SK-N-SH (cell line): ENCODE results near the gene DACH1. TPM values are rescaled to one million over a fixed set of nuclear protein-coding genes. Genes with fewer than 3 reads are reported as not detected.

Experiments used
- CTCF ChIA-PET: fragments of 300-600, 350-600 bp; formaldehyde crosslinking; extraction: SDS; loops from one replicate; lab custom pipeline; 2021; lab: Yijun Ruan, JAX
- POLR2A ChIA-PET: fragments of 350-600 bp; sonication (Branson Sonifier 250); formaldehyde crosslinking; extraction: SDS; loops from one replicate; lab custom pipeline; 2020; ENCODE audit warnings: antibody characterized with exemption, inconsistent platforms; lab: Yijun Ruan, JAX
- DNase-seq: peaks from one replicate; pipeline ENCODE4 v3.0.0; 2012
- H2AFZ ChIP-seq: fragments of 200-600 bp; sonication (generic); 2 replicates; pipeline ENCODE4 v1.8.1; 2016; ENCODE audit warnings: antibody characterized with exemption, mild to moderate bottlenecking, low read depth
- H3F3A ChIP-seq: fragments of 200-600 bp; sonication (generic); replicated peaks from 2 replicates; pipeline ENCODE3; 2016; ENCODE audit warnings: antibody characterized with exemption, mild to moderate bottlenecking; ENCODE audit not compliant: insufficient read depth
- H3K27ac ChIP-seq, 2 experiments: fragments of 200-500 bp in 1 of 2; fragments of 200-600 bp in 1 of 2; sonication (Bioruptor generic) in 1 of 2; sonication (generic), shearing (Covaris generic) in 1 of 2; 2 replicates each; pipeline versions ENCODE4 v1.5.1 to v1.6.1; 2014 to 2016; ENCODE audit warnings: low read depth in 2 of 2, inconsistent platforms in 1 of 2, low read length in 1 of 2, mild to moderate bottlenecking in 1 of 2, mixed read lengths in 1 of 2
- H3K27me3 ChIP-seq: fragments of 200-600 bp; sonication (generic), shearing (Covaris generic); 2 replicates; pipeline ENCODE4 v1.6.1; 2016; ENCODE audit warnings: mixed run types; ENCODE audit not compliant: insufficient read depth
- H3K36me3 ChIP-seq, 2 experiments: fragments of 200-500 bp in 1 of 2; fragments of 200-600 bp in 1 of 2; sonication (Bioruptor generic) in 1 of 2; sonication (generic) in 1 of 2; replicated peaks in 1 of 2; 2 replicates each; pipeline versions ENCODE3 to v1.5.1; 2014 to 2016; ENCODE audit warnings: low read length in 1 of 2, mild to moderate bottlenecking in 1 of 2; ENCODE audit not compliant: insufficient read depth in 2 of 2, control insufficient read depth in 1 of 2
- H3K4me1 ChIP-seq, 2 experiments: fragments of 200-500 bp in 1 of 2; fragments of 200-600 bp in 1 of 2; sonication (Bioruptor generic) in 1 of 2; sonication (generic), shearing (Covaris generic) in 1 of 2; 2 replicates each; pipeline versions ENCODE4 v1.5.1 to v1.6.1; 2014 to 2016; ENCODE audit warnings: low read depth in 1 of 2, low read length in 1 of 2, mixed run types in 1 of 2; ENCODE audit not compliant: insufficient read depth in 2 of 2, control insufficient read depth in 1 of 2
- H3K4me2 ChIP-seq: fragments of 200-600 bp; sonication (generic), shearing (Covaris generic); 2 replicates; pipeline ENCODE4 v1.6.1; 2017; ENCODE audit warnings: mixed run types
- H3K4me3 ChIP-seq, 2 experiments: fragments of 200-500 bp in 1 of 2; fragments of 200-600 bp in 1 of 2; sonication (Bioruptor generic) in 1 of 2; sonication (generic), shearing (Covaris generic) in 1 of 2; 2 replicates each; pipeline versions ENCODE4 v1.5.1 to v1.8.1; 2014 to 2016; ENCODE audit warnings: low read depth in 2 of 2, inconsistent platforms in 1 of 2, low read length in 1 of 2, mild to moderate bottlenecking in 1 of 2, mixed read lengths in 1 of 2, moderate library complexity in 1 of 2
- H3K79me2 ChIP-seq: fragments of 200-600 bp; sonication (generic); 2 replicates; pipeline ENCODE4 v1.8.1; 2017; ENCODE audit warnings: mild to moderate bottlenecking; ENCODE audit not compliant: insufficient read depth
- H3K9ac ChIP-seq: fragments of 200-600 bp; sonication (generic); 2 replicates; pipeline ENCODE4 v1.6.1; 2017; ENCODE audit warnings: mixed run types
- H3K9me2 ChIP-seq: fragments of 200-600 bp; sonication (generic); 2 replicates; pipeline ENCODE4 v1.6.1; 2017; ENCODE audit warnings: mixed run types
- H3K9me3 ChIP-seq: fragments of 200-600 bp; sonication (generic); 2 replicates; pipeline ENCODE4 v1.6.1; 2017; ENCODE audit warnings: mixed run types, mild to moderate bottlenecking, moderate library complexity
- H4K20me1 ChIP-seq: fragments of 200-600 bp; sonication (generic); 2 replicates; pipeline ENCODE4 v1.6.1; 2017; ENCODE audit warnings: mild to moderate bottlenecking, mixed run types; ENCODE audit not compliant: insufficient read depth
- CTCF ChIP-seq: fragments of 200-600 bp; sonication (generic); IDR thresholded peaks from 2 replicates; pipeline ENCODE4 v1.6.1; 2017; ENCODE audit warnings: antibody characterized with exemption, mild to moderate bottlenecking, moderate library complexity
- EP300 ChIP-seq, 2 experiments: IDR thresholded peaks; 2 replicates each; pipeline versions ENCODE4 v1.4.0 to v1.6.1; 2012; ENCODE audit warnings: borderline replicate concordance in 1 of 2, low read depth in 1 of 2, low read length in 1 of 2
- EZH2phosphoT487 ChIP-seq: fragments of 200-600 bp; sonication (generic); IDR thresholded peaks from 2 replicates; pipeline ENCODE4 v1.6.1; 2017; ENCODE audit warnings: low read depth, mixed run types, mild to moderate bottlenecking, antibody characterized with exemption, moderate library complexity, borderline replicate concordance
- FOSL2 ChIP-seq: IDR thresholded peaks from 2 replicates; pipeline ENCODE4 v1.4.0; 2012; ENCODE audit warnings: low read depth, mild to moderate bottlenecking, moderate library complexity, borderline replicate concordance
- FOXJ3 ChIP-seq: sonication (generic); formaldehyde crosslinking; IDR thresholded peaks from 2 replicates; pipeline ENCODE4 v1.5.1; 2020; ENCODE audit warnings: mild to moderate bottlenecking, missing genetic modification reagents
- GABPA ChIP-seq: IDR thresholded peaks from 2 replicates; pipeline ENCODE4 v1.4.0; 2012; ENCODE audit warnings: low read depth, mild to moderate bottlenecking
- GATA2 ChIP-seq: sonication (generic); formaldehyde crosslinking; IDR thresholded peaks from 2 replicates; pipeline ENCODE4 v1.5.0; 2020; ENCODE audit warnings: mild to moderate bottlenecking, missing genetic modification reagents
- NFIC ChIP-seq: IDR thresholded peaks from 2 replicates; pipeline ENCODE4 v1.4.0; 2012; ENCODE audit warnings: borderline replicate concordance
- RAD21 ChIP-seq: IDR thresholded peaks from 2 replicates; pipeline ENCODE4 v1.6.1; 2012; ENCODE audit warnings: mild to moderate bottlenecking, low read length
- RCOR1 ChIP-seq: fragments of 150-350 bp; IDR thresholded peaks from 2 replicates; pipeline ENCODE4 v1.6.1; 2017; ENCODE audit warnings: antibody characterized with exemption, low read length
- REST ChIP-seq: IDR thresholded peaks from 2 replicates; pipeline ENCODE4 v1.6.1; 2012; ENCODE audit warnings: mild to moderate bottlenecking, low read depth, low read length, moderate library complexity
- RFX5 ChIP-seq: IDR thresholded peaks from 2 replicates; pipeline ENCODE4 v1.6.1; 2012; ENCODE audit warnings: mild to moderate bottlenecking, improper control_type of control experiment, low read length
- TAF1 ChIP-seq: IDR thresholded peaks from 2 replicates; pipeline ENCODE4 v1.6.1; 2012; ENCODE audit warnings: low read depth, mild to moderate bottlenecking, low read length, moderate library complexity, borderline replicate concordance
- USF1 ChIP-seq: IDR thresholded peaks from 2 replicates; pipeline ENCODE4 v1.4.0; 2012; ENCODE audit warnings: low read depth, borderline replicate concordance
- YY1 ChIP-seq: IDR thresholded peaks from 2 replicates; pipeline ENCODE4 v1.4.0; 2012; ENCODE audit warnings: low read depth, mild to moderate bottlenecking
- ZBTB33 ChIP-seq: IDR thresholded peaks from 2 replicates; pipeline ENCODE4 v1.4.0; 2012; ENCODE audit warnings: low read depth, borderline replicate concordance
- WGBS: methylation state at CpG from one replicate; pipeline ENCODE4 v1.1.6; 2017; ENCODE audit warnings: low lambda C conversion rate; 5-methylcytosine and 5-hydroxymethylcytosine counted together
- polyA plus RNA-seq, 3 experiments: library from polyadenylated mRNA; depleted of rRNA; stranded (reverse); fragments of >200 nt; gene quantifications; 2 replicates each; pipeline ENCODE4 v1.2.3, GENCODE V29; 2012

Gene DACH1
- polyA plus RNA-seq, 1 of the 3 experiments (the other 2 are of a cell fraction), result 0.21 TPM

- CTCF ChIA-PET, result interaction anchor here (2.0 kb wide), 1 partner anchor 14 kb away, joined by 8 read pairs; no protein-coding TSS in a partner anchor
These were observed 181.9 kb downstream of the DACH1 start for GRCh38 chr13:71685072-71685471.

More at GRCh38 chr13:71685072-71685471, 181.9 kb downstream of the DACH1 start:
- no peak overlapping the region for H3K27ac ChIP-seq
- TF ChIP-seq EP300 (IDR thresholded peaks at IDR 0.05; ENCODE audit: borderline replicate concordance in 1 of 2, low read depth in 1 of 2, low read length in 1 of 2), result no peak
- TF ChIP-seq USF1, result no peak
- TF ChIP-seq EZH2phosphoT487, result no peak
- TF ChIP-seq TAF1, result no peak
- no peak for TF ChIP-seq RAD21
- TF ChIP-seq NFIC, result no peak
- TF ChIP-seq REST, result no peak
- TF ChIP-seq CTCF, result no peak
- TF ChIP-seq RFX5, result no peak
- TF ChIP-seq YY1, result no peak
- TF ChIP-seq RCOR1, result no peak
- no peak for TF ChIP-seq FOXJ3 (CRISPR knock-in tag)
- TF ChIP-seq FOSL2, result no peak
- no peak for TF ChIP-seq GABPA
- no peak for TF ChIP-seq ZBTB33
- TF ChIP-seq GATA2 (CRISPR knock-in tag), result no peak
- H3K4me3 ChIP-seq, result no peak overlapping the region
- H3F3A ChIP-seq, result no peaks in the 10 kb centered on the region
- H3K9me2 ChIP-seq, result no peaks in the 10 kb centered on the region
- 87% methylated on average over 3 of the region's 3 CpGs for WGBS
- no peaks in the 10 kb centered on the region for H4K20me1 ChIP-seq
- H2AFZ ChIP-seq, result no peak overlapping the region
- H3K4me1 ChIP-seq, result no peaks in the 10 kb centered on the region
- H3K9me3 ChIP-seq, result no peaks in the 10 kb centered on the region
- H3K79me2 ChIP-seq, result no peaks in the 10 kb centered on the region
- H3K4me2 ChIP-seq, result no peak overlapping the region
- no peak overlapping the region for H3K9ac ChIP-seq
- DNase-seq, result no peak
- POLR2A ChIA-PET, result no interaction called here
- H3K27me3 ChIP-seq, result no peaks in the 10 kb centered on the region
- H3K36me3 ChIP-seq, result no peaks in the 10 kb centered on the region
